Dedifferentiated amniotic fluid mesenchymal stem cell (primary cell): ENCODE measurements around the gene CELF1.
A peak's percentile ranks its signal among the peaks of the same experiment; 100 is the strongest.

ENCODE experiments used
- DNase-seq: peaks from one replicate; pipeline ENCODE4 v3.0.0-alpha.2; 2016; ENCODE audit errors: extremely low spot score

Gene CELF1

GRCh38 chr11:47417712-47418111, 135.2 kb downstream of the CELF1 start:
- no peak for DNase-seq

GRCh38 chr11:47415949-47416472, 136.9 kb downstream of the CELF1 start:
- DNase-seq = peak; percentile 95
